ENCODE data around the gene RPH3AL. TPM values are rescaled to one million over a fixed set of nuclear protein-coding genes. Genes with fewer than 3 reads are reported as not detected.

The RPH3AL gene
- total RNA-seq, 4 donors from 2014 or later = 24.3 to 90.5 (median 47.2) TPM

- intact Hi-C loops (cut with DNase I; ENCODE audit: low total_unique reads) = no loop called here
- 80% methylated on average over 8 of the region's 8 CpGs; no CpG with 5 or more reads in 1 of the 2 donors for WGBS, 2 donors (ENCODE audit: low coverage in 1 of 2)
- H3K27ac ChIP-seq = no peak overlapping the region
- TF ChIP-seq CTCF (IDR thresholded peaks at IDR 0.05) (no peak), POLR2AphosphoS5 (IDR thresholded peaks at IDR 0.05) (no peak), POLR2A (IDR thresholded peaks at IDR 0.05) (no peak), EP300 (IDR thresholded peaks at IDR 0.05; ENCODE audit: low read depth) (no peak)
- no peaks in the 10 kb centered on the region for H3K4me1 ChIP-seq
- no peak overlapping the region for H3K4me3 ChIP-seq
- DNase-seq = no peak
- in situ Hi-C loops (cut with MboI; ENCODE audit: low pct_ligation_motif_present in 1 of 4, low pct_unique_long_range_greater_than_20kb in 1 of 4, low sequenced_read_pairs in 3 of 4) = no loop called here
- no peaks in the 10 kb centered on the region for H3K36me3 ChIP-seq
- H3K27me3 ChIP-seq = no peaks in the 10 kb centered on the region
- H3K9me3 ChIP-seq = no peaks in the 10 kb centered on the region
Measured at GRCh38 chr17:364308-364707, 11.7 kb upstream of the RPH3AL start.

- in situ Hi-C loops (cut with MboI; ENCODE audit: low pct_ligation_motif_present in 1 of 4, low pct_unique_long_range_greater_than_20kb in 1 of 4, low sequenced_read_pairs in 3 of 4) = no loop called here
- no peak for TF ChIP-seq CTCF (IDR thresholded peaks at IDR 0.05)
- TF ChIP-seq POLR2AphosphoS5 (IDR thresholded peaks at IDR 0.05) = no peak
- no peak for TF ChIP-seq EP300 (IDR thresholded peaks at IDR 0.05; ENCODE audit: low read depth)
- TF ChIP-seq POLR2A (IDR thresholded peaks at IDR 0.05) = no peak
Measured at GRCh38 chr17:362721-363120, 10.1 kb upstream of the RPH3AL start.

GRCh38 chr17:360092-360750 lies 7.6 kb upstream of the RPH3AL start:
- DNase-seq = no peak
- Histone ChIP-seq H3K9me3 (no peaks in the 10 kb centered on the region), H3K27ac (no peak overlapping the region), H3K4me3 (no peak overlapping the region), H3K4me1 (no peaks in the 10 kb centered on the region), H3K27me3 (no peaks in the 10 kb centered on the region), H3K36me3 (no peaks in the 10 kb centered on the region)
- intact Hi-C loops (cut with DNase I; ENCODE audit: low total_unique reads) (no loop called here), in situ Hi-C loops (cut with MboI; ENCODE audit: low pct_ligation_motif_present in 1 of 4, low pct_unique_long_range_greater_than_20kb in 1 of 4, low sequenced_read_pairs in 3 of 4) (no loop called here)
- 76% methylated on average over 23 of the region's 23 CpGs; no CpG with 5 or more reads in 1 of the 2 donors for WGBS, 2 donors (ENCODE audit: low coverage in 1 of 2)
- TF ChIP-seq CTCF (IDR thresholded peaks at IDR 0.05) (no peak), POLR2AphosphoS5 (IDR thresholded peaks at IDR 0.05) (no peak), POLR2A (IDR thresholded peaks at IDR 0.05) (no peak), EP300 (IDR thresholded peaks at IDR 0.05; ENCODE audit: low read depth) (no peak)

More at GRCh38 chr17:362721-363120, 10.1 kb upstream of the RPH3AL start:
- Histone ChIP-seq H3K27me3 (no peaks in the 10 kb centered on the region), H3K9me3 (no peaks in the 10 kb centered on the region), H3K4me3 (no peak overlapping the region), H3K27ac (no peak overlapping the region), H3K36me3 (no peaks in the 10 kb centered on the region), H3K4me1 (no peaks in the 10 kb centered on the region)
- DNase-seq = no peak
- intact Hi-C loops (cut with DNase I; ENCODE audit: low total_unique reads) = no loop called here
- WGBS, 2 donors (ENCODE audit: low coverage in 1 of 2) = 96% methylated on average over 14 of the region's 14 CpGs; no CpG with 5 or more reads in 1 of the 2 donors

- H3K27ac ChIP-seq = no peak overlapping the region
Measured at GRCh38 chr17:358491-359151, 6.0 kb upstream of the RPH3AL start.

More at GRCh38 chr17:358491-359151, 6.0 kb upstream of the RPH3AL start:
- WGBS, 2 donors (ENCODE audit: low coverage in 1 of 2) = 92 to 96% methylated on average over 8 to 29 of the region's 35 CpGs
- DNase-seq = no peak
- Histone ChIP-seq H3K9me3 (no peaks in the 10 kb centered on the region), H3K27me3 (no peaks in the 10 kb centered on the region), H3K36me3 (no peaks in the 10 kb centered on the region), H3K4me1 (peaks cover 0 to 9% (median 6%) of the 10 kb centered on the region in 4 donors), H3K4me3 (no peak overlapping the region)
- in situ Hi-C loops (cut with MboI; ENCODE audit: low pct_ligation_motif_present in 1 of 4, low pct_unique_long_range_greater_than_20kb in 1 of 4, low sequenced_read_pairs in 3 of 4) (no loop called here), intact Hi-C loops (cut with DNase I; ENCODE audit: low total_unique reads) (no loop called here)
- TF ChIP-seq CTCF (IDR thresholded peaks at IDR 0.05) (no peak), EP300 (IDR thresholded peaks at IDR 0.05; ENCODE audit: low read depth) (no peak), POLR2A (IDR thresholded peaks at IDR 0.05) (no peak), POLR2AphosphoS5 (IDR thresholded peaks at IDR 0.05) (no peak)

Data from transverse colon (tissue), 4 donors.